Stimulated activated CD4-positive, alpha-beta T cell treated with anti-CD3 and anti-CD28 coated beads, Interleukin-2, amount 100 ng/mL, for 24 hours (primary cell): ENCODE results near the gene CGB2.
A peak's percentile ranks its signal among the peaks of the same experiment; 100 is the strongest.
"Not testable (repeated sequence)": the region's sequence is repeated elsewhere in the genome, so short reads cannot be mapped to it uniquely, and the experiment has no call there.

Source experiments
- DNase-seq, 2 donors: peaks; one replicate each; pipeline ENCODE4 v3.0.0-alpha.2; 2020

CGB2 gene

GRCh38 chr19:49011194-49011593, 20.5 kb upstream of the CGB2 start:
- DNase-seq, result no peak

- no peak for DNase-seq
Observed at GRCh38 chr19:49014123-49014869, 17.4 kb upstream of the CGB2 start.

GRCh38 chr19:49014870-49015255, 16.8 kb upstream of the CGB2 start:
- no peak for DNase-seq

- DNase-seq, result no peak
Observed at GRCh38 chr19:49016067-49016839, 15.4 kb upstream of the CGB2 start.

GRCh38 chr19:49017041-49017665, 14.5 kb upstream of the CGB2 start, which contains the start of gene LHB:
Gene LHB (minus strand): TSS chr19:49017091. CDS start chr19:49017081, 10 bp downstream.
- DNase-seq, result no peak

GRCh38 chr19:49017666-49018351, 13.9 kb upstream of the CGB2 start:
- peak; percentile 65 to 68 for DNase-seq

GRCh38 chr19:49018388-49019241, 13.1 kb upstream of the CGB2 start:
- peak in 1 of 2 donors; percentile 24 for DNase-seq

GRCh38 chr19:49019242-49019932, 12.3 kb upstream of the CGB2 start:
- peak; percentile 65 to 74 for DNase-seq

GRCh38 chr19:49020342-49020741, 11.3 kb upstream of the CGB2 start:
- DNase-seq, result no peak

GRCh38 chr19:49020931-49021895, 10.5 kb upstream of the CGB2 start:
- DNase-seq, result no peak

GRCh38 chr19:49022116-49022515, 9.6 kb upstream of the CGB2 start:
- no peak for DNase-seq

GRCh38 chr19:49024233-49024632, 7.5 kb upstream of the CGB2 start, which contains the start of gene CGB3:
Gene CGB3 (minus strand): TSS chr19:49024333. CDS start chr19:49023971, 362 bp downstream.
- not testable (repeated sequence) for DNase-seq

- not testable (repeated sequence) for DNase-seq
Observed at GRCh38 chr19:49025088-49025487, 6.6 kb upstream of the CGB2 start.

- DNase-seq, result not testable (repeated sequence)
Observed at GRCh38 chr19:49025599-49025998, 6.1 kb upstream of the CGB2 start.

GRCh38 chr19:49028686-49029085, 3.0 kb upstream of the CGB2 start:
- not testable (repeated sequence) for DNase-seq

GRCh38 chr19:49029749-49030148, 1.9 kb upstream of the CGB2 start:
- DNase-seq, result not testable (repeated sequence)

- DNase-seq, result not testable (repeated sequence)
Observed at GRCh38 chr19:49030323-49030722, 1.4 kb upstream of the CGB2 start.

GRCh38 chr19:49036815-49037214, 5.1 kb downstream of the CGB2 start, which contains the start of gene CGB1:
Gene CGB1 (minus strand): TSS chr19:49036895. CDS start chr19:49036711, 184 bp downstream.
- peak; percentile 43 to 65 for DNase-seq

- DNase-seq, result not testable (repeated sequence)
Observed at GRCh38 chr19:49038111-49038510, 6.4 kb downstream of the CGB2 start.
